Muscle of back (tissue), 11 donors: ENCODE data around the gene SART3. TPM values are rescaled to one million over a fixed set of nuclear protein-coding genes. Genes with fewer than 3 reads are reported as not detected.
"Not testable (repeated sequence)": the region's sequence is repeated elsewhere in the genome, so short reads cannot be mapped to it uniquely, and the experiment has no call there.

ENCODE experiments used
- DNase-seq, 3 donors: peaks; one replicate each; pipeline versions ENCODE4 v3.0.0 to v3.0.0-alpha.2; 2013
- polyA plus RNA-seq, 10 donors: library from polyadenylated mRNA; unstranded; fragments of 120-200 nt; gene quantifications; one replicate each; pipeline ENCODE4 v1.2.1, GENCODE V29; 2013; ENCODE audit not compliant: insufficient read length in 10 of 10

Gene SART3
- polyA plus RNA-seq, 10 donors, result 28.6 to 41.0 (median 35.2) TPM

GRCh38 chr12:108597559-108598471, 36.8 kb upstream of the SART3 start, which contains the start of gene TMEM119:
Gene TMEM119 (minus strand): TSS chr12:108598084. CDS start chr12:108592383, 5,701 bp downstream.
- DNase-seq, result peak; percentile 78 to 91 (median 81)

- no peak for DNase-seq
Observed at GRCh38 chr12:108596854-108597558, 36.0 kb upstream of the SART3 start.

GRCh38 chr12:108595711-108596647, 35.0 kb upstream of the SART3 start:
- DNase-seq, result no peak

- no peak for DNase-seq
Observed at GRCh38 chr12:108594960-108595710, 34.2 kb upstream of the SART3 start.

GRCh38 chr12:108594323-108594903, 33.4 kb upstream of the SART3 start:
- DNase-seq, result no peak

GRCh38 chr12:108592033-108592909, 31.3 kb upstream of the SART3 start:
- no peak for DNase-seq

GRCh38 chr12:108591267-108591980, 30.5 kb upstream of the SART3 start:
- DNase-seq, result no peak

- DNase-seq, result not testable (repeated sequence)
Observed at GRCh38 chr12:108590463-108590862, 29.5 kb upstream of the SART3 start.

- no peak for DNase-seq
Observed at GRCh38 chr12:108589840-108590229, 28.9 kb upstream of the SART3 start.

GRCh38 chr12:108589028-108589839, 28.3 kb upstream of the SART3 start:
- DNase-seq, result peak; percentile 54 to 86 (median 58)

- peak in 1 of 3 donors; percentile 64 for DNase-seq
Observed at GRCh38 chr12:108587826-108588225, 26.9 kb upstream of the SART3 start.

- no peak for DNase-seq
Observed at GRCh38 chr12:108586306-108586705, 25.3 kb upstream of the SART3 start.

GRCh38 chr12:108585864-108586263, 24.9 kb upstream of the SART3 start:
- DNase-seq, result no peak

- no peak for DNase-seq
Observed at GRCh38 chr12:108584456-108585065, 23.6 kb upstream of the SART3 start.

GRCh38 chr12:108583991-108584390, 23.0 kb upstream of the SART3 start:
- peak in 2 of 3 donors; percentile 46 to 70 for DNase-seq

- DNase-seq, result no peak
Observed at GRCh38 chr12:108582978-108583770, 22.2 kb upstream of the SART3 start.
